GM10266 (cell line): ENCODE data around the gene GFOD2.

ENCODE experiments used
- DNase-seq: peaks from one replicate; pipeline ENCODE4 v3.0.0; 2012; ENCODE audit errors: extremely low spot score
- CTCF ChIP-seq: IDR thresholded peaks from 2 replicates; pipeline ENCODE4 v1.5.1; 2012; ENCODE audit warnings: mild to moderate bottlenecking, low read depth; ENCODE audit not compliant: control insufficient read depth, insufficient read depth; ENCODE audit errors: missing control alignments

Gene GFOD2

GRCh38 chr16:67719048-67719777 lies at the start of gene GFOD2:
GFOD2 (minus strand) TSS chr16:67719316; CDS start chr16:67685715, 33,601 bp downstream.
- DNase-seq, result peak; percentile 100
- TF ChIP-seq CTCF, result no peak

GRCh38 chr16:67767953-67768352 lies 48.8 kb upstream of the GFOD2 start:
- no peak for TF ChIP-seq CTCF
- no peak for DNase-seq

GRCh38 chr16:67766291-67766690 lies 47.2 kb upstream of the GFOD2 start:
- no peak for TF ChIP-seq CTCF
- DNase-seq, result no peak

DNA sequence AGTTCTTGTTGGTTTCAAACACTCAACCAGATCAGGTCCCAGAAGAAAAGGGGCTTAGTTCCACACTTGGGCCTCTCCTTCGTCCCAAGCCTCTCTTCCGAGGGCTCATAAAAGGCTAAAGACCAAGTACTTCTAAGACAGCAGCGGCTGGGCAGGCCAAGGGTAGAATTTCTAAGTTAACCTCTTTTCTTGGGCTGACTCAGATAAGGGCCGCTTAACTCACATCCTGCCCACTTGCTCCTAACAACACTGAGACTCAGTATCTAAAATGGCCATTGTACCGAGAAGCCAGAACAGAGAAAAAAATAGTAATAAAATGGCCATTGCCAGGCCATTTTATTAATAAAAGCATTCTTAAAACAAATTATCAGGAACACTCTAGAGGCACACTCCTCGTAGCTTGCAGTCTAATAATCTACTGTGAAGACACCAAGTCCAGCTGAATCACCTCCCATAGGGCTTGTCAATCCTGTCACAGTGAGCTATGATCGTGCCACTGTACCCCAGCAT lies 45.1 kb upstream of the GFOD2 start:
- no peak for TF ChIP-seq CTCF
- no peak for DNase-seq

- TF ChIP-seq CTCF, result no peak
- no peak for DNase-seq
These were observed 44.0 kb upstream of the GFOD2 start for GRCh38 chr16:67763066-67763465.

GRCh38 chr16:67762385-67762784 lies 43.3 kb upstream of the GFOD2 start:
- TF ChIP-seq CTCF, result no peak
- no peak for DNase-seq

DNA sequence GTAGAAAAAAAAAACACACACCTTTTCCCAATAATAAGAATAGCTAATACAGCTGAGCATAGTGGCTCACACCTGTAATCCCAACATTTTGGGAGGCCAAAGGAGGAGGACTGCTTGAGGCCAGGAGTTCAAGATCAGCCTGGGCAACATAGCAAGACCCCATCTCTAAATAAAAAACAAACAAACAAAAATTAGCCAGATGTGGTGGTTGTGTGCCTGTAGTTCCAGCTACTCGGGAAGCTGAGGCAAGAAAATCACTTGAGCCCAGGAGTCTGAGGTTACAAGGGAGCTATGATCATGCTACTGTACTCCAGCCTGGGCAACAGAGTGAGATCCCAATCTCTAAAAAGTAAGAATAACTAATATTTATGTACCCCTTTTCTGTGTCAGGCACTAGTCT lies 42.8 kb upstream of the GFOD2 start:
- TF ChIP-seq CTCF, result no peak
- no peak for DNase-seq
